ENCODE measurements around the gene TRAPPC12. TPM values are rescaled to one million over a fixed set of nuclear protein-coding genes. Genes with fewer than 3 reads are reported as not detected.

TRAPPC12 gene
- total RNA-seq, 1 experiment from 2014 or later, result 86.0 TPM

DNA sequence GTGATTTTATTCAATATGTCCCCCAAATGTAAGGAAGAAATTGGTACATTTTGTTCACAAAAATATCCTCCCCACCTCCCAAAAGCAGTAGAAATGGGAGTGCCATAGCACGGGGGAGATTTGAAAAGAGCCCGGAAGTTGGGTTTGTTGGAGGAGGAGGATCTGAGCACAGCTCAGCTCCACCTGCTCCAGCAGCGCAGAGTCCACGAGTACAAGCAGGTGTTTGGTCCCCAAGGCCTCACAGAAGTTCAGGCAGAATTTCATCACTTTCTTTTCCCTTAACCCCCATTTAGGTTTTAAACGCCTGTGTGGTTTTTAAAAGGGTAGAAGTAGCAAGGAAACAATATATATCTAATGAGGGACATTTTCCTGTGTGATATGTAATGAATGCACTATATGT is 56.0 kb downstream of the TRAPPC12 start:
- H4K91ac ChIP-seq (ENCODE audit: insufficient read length, low read depth, low read length), result no peak overlapping the region
- no peak overlapping the region for H2BK120ac ChIP-seq (ENCODE audit: low read depth, low read length, poor library complexity, severe bottlenecking)
- no peak overlapping the region for H3T11ph ChIP-seq (ENCODE audit: low read length)
- no peak overlapping the region for H3K4me2 ChIP-seq (ENCODE audit: insufficient read depth, insufficient read length, low read length)
- H2BK20ac ChIP-seq (ENCODE audit: low read depth, low read length, poor library complexity, severe bottlenecking), result no peak overlapping the region
- no peaks in the 10 kb centered on the region for H3K79me2 ChIP-seq (ENCODE audit: insufficient read depth, low read length)
- no peak overlapping the region for H2AFZ ChIP-seq (ENCODE audit: low read length)
- H4K20me1 ChIP-seq (ENCODE audit: control insufficient read depth, insufficient read depth, insufficient read length), result no peaks in the 10 kb centered on the region
- H3K79me1 ChIP-seq (ENCODE audit: insufficient read depth, low read depth, low read length, poor library complexity, severe bottlenecking), result no peaks in the 10 kb centered on the region
- no peak overlapping the region for H3K27ac ChIP-seq (ENCODE audit: insufficient read length, low read depth, low read length)
- no peak overlapping the region for H3K9ac ChIP-seq (ENCODE audit: extremely low read depth, insufficient read length, low read length)
- DNase-seq, result no peak
- H4K8ac ChIP-seq (replicated peaks; ENCODE audit: insufficient read length, low read depth, low read length), result no peak overlapping the region
- Mint-ChIP-seq H3K27ac (0 out of 7 replicates have a peak overlapping the region, but pooled peaks of 1 of the 3 experiments have one; percentile 23), H3K4me3 (no peak overlapping the region), H3K9me3 (peaks cover 3% of the 10 kb centered on the region in 2 experiments; a peak in 2 of 5 replicates), H3K36me3 (ENCODE audit: insufficient read depth in 1 of 3, low read depth in 3 of 3) (peaks cover 9 to 16% (median 14%) of the 10 kb centered on the region in 3 experiments; a peak in 6 of 7 replicates), H3K27me3 (ENCODE audit: low read depth) (no peaks in the 10 kb centered on the region), H3K4me1 (peaks cover 3 to 7% of the 10 kb centered on the region in 2 experiments; a peak in 3 of 4 replicates)
- no peaks in the 10 kb centered on the region for H3K27me3 ChIP-seq (ENCODE audit: insufficient read depth, low read length)
- no peak overlapping the region for H2AK5ac ChIP-seq (ENCODE audit: insufficient read length, low read length)
- no peaks in the 10 kb centered on the region for H3K4me1 ChIP-seq (ENCODE audit: insufficient read depth, low read length)
- no peak overlapping the region for H2BK15ac ChIP-seq (ENCODE audit: low read depth, low read length)
- H3K14ac ChIP-seq (ENCODE audit: insufficient read depth, low read length), result no peak overlapping the region
- no peak overlapping the region for H3K23ac ChIP-seq (ENCODE audit: insufficient read length, low read depth, low read length)
- no peak overlapping the region for H3K56ac ChIP-seq (ENCODE audit: insufficient read length, low read depth, low read length)
- H4K5ac ChIP-seq (ENCODE audit: insufficient read length, low read depth, low read length), result no peak overlapping the region
- H3K18ac ChIP-seq (ENCODE audit: insufficient read length, low read depth, low read length), result no peak overlapping the region
- no peak overlapping the region for H2BK12ac ChIP-seq (ENCODE audit: insufficient read length, low read depth, low read length)
- H2BK5ac ChIP-seq (ENCODE audit: insufficient read length, low read length), result no peak overlapping the region
- no peaks in the 10 kb centered on the region for H3K23me2 ChIP-seq (ENCODE audit: insufficient read length, low read depth, low read length, poor library complexity, severe bottlenecking)
- no peaks in the 10 kb centered on the region for H3K9me3 ChIP-seq (ENCODE audit: control insufficient read depth, low read depth, low read length)
- WGBS (ENCODE audit: extremely low coverage, insufficient read length, low lambda C conversion rate), result no CpG with 5 or more reads among the region's 5 CpGs
- TF ChIP-seq, protein P1, sequence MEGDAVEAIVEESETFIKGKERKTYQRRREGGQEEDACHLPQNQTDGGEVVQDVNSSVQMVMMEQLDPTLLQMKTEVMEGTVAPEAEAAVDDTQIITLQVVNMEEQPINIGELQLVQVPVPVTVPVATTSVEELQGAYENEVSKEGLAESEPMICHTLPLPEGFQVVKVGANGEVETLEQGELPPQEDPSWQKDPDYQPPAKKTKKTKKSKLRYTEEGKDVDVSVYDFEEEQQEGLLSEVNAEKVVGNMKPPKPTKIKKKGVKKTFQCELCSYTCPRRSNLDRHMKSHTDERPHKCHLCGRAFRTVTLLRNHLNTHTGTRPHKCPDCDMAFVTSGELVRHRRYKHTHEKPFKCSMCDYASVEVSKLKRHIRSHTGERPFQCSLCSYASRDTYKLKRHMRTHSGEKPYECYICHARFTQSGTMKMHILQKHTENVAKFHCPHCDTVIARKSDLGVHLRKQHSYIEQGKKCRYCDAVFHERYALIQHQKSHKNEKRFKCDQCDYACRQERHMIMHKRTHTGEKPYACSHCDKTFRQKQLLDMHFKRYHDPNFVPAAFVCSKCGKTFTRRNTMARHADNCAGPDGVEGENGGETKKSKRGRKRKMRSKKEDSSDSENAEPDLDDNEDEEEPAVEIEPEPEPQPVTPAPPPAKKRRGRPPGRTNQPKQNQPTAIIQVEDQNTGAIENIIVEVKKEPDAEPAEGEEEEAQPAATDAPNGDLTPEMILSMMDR (conservative IDR thresholded peaks at IDR 0.05), result no peak
- H3K4ac ChIP-seq (ENCODE audit: low read depth, low read length), result no peak overlapping the region

All from H9 (cell line).